GM18507 (cell line): ENCODE results near the gene OBSL1.

Source experiments
- DNase-seq: peaks from one replicate; pipeline ENCODE4 v3.0.0; 2011; ENCODE audit warnings: low read depth; ENCODE audit not compliant: insufficient read length; ENCODE audit errors: extremely low spot score
- FAIRE-seq: peaks from 2 replicates; lab custom pipeline; 2011; peaks lifted over from hg19 to GRCh38; lab: Jason Lieb, UNC

Gene OBSL1

GRCh38 chr2:219571311-219572236, at the start of gene OBSL1:
Gene OBSL1 (minus strand): TSS chr2:219571539. CDS start chr2:219571232, 307 bp downstream.
- DNase-seq = no peak
- FAIRE-seq = no peak

GRCh38 chr2:219620546-219620945, 49.2 kb upstream of the OBSL1 start:
- no peak for DNase-seq

GRCh38 chr2:219619235-219619634, 47.9 kb upstream of the OBSL1 start:
- DNase-seq (no peak), FAIRE-seq (no peak)

More at GRCh38 chr2:219620546-219620945, 49.2 kb upstream of the OBSL1 start:
- FAIRE-seq = no peak

GRCh38 chr2:219618733-219619122, 47.4 kb upstream of the OBSL1 start:
- DNase-seq (no peak), FAIRE-seq (no peak)

GRCh38 chr2:219616550-219616949, 45.2 kb upstream of the OBSL1 start:
- FAIRE-seq = no peak
- no peak for DNase-seq

GRCh38 chr2:219615894-219616293, 44.6 kb upstream of the OBSL1 start:
- no peak for FAIRE-seq

GRCh38 chr2:219615036-219615435, 43.7 kb upstream of the OBSL1 start:
- DNase-seq (no peak), FAIRE-seq (no peak)

More at GRCh38 chr2:219615894-219616293, 44.6 kb upstream of the OBSL1 start:
- no peak for DNase-seq

- DNase-seq (no peak), FAIRE-seq (no peak)
Measured at GRCh38 chr2:219614076-219614860, 42.9 kb upstream of the OBSL1 start.

GRCh38 chr2:219613461-219614070, 42.2 kb upstream of the OBSL1 start:
- DNase-seq = no peak
- no peak for FAIRE-seq

- FAIRE-seq (no peak), DNase-seq (no peak)
Measured at GRCh38 chr2:219612577-219613286, 41.4 kb upstream of the OBSL1 start.

GRCh38 chr2:219611866-219612576, 40.7 kb upstream of the OBSL1 start:
- FAIRE-seq (no peak), DNase-seq (no peak)

- FAIRE-seq = no peak
Measured at GRCh38 chr2:219611306-219611705, 40.0 kb upstream of the OBSL1 start.

GRCh38 chr2:219609149-219609750, 37.9 kb upstream of the OBSL1 start:
- FAIRE-seq (no peak), DNase-seq (no peak)

More at GRCh38 chr2:219611306-219611705, 40.0 kb upstream of the OBSL1 start:
- DNase-seq = no peak

- no peak for FAIRE-seq
- no peak for DNase-seq
Measured at GRCh38 chr2:219608399-219608964, 37.1 kb upstream of the OBSL1 start.

- no peak for DNase-seq
- FAIRE-seq = no peak
Measured at GRCh38 chr2:219607931-219608330, 36.6 kb upstream of the OBSL1 start.

- no peak for DNase-seq
- FAIRE-seq = no peak
Measured at GRCh38 chr2:219605607-219605954, 34.2 kb upstream of the OBSL1 start.

- no peak for DNase-seq
- no peak for FAIRE-seq
Measured at GRCh38 chr2:219603771-219604170, 32.4 kb upstream of the OBSL1 start.
